Measurements from ENCODE around the gene CSF2. TPM values are rescaled to one million over a fixed set of nuclear protein-coding genes. Genes with fewer than 3 reads are reported as not detected.

Gene CSF2
- total RNA-seq, 1 experiment from 2014 or later: 0.30 TPM

GRCh38 chr5:132094393-132095076, 20.9 kb downstream of the CSF2 start:
- TF ChIP-seq CTCF (IDR thresholded peaks at IDR 0.05 in 2 of 3, conservative IDR thresholded peaks at IDR 0.05 in 1 of 3; ENCODE audit: borderline replicate concordance in 1 of 3, insufficient read depth in 1 of 3, low read depth in 2 of 3, low read length in 2 of 3): no peak
- peak; percentile 14; the same call in 1 of the 2 replicates for TF ChIP-seq FOSL1 (IDR thresholded peaks at IDR 0.05; ENCODE audit: low read depth)
- Histone ChIP-seq H3K4me3 (replicated peaks in 1 of 2; ENCODE audit: low read depth in 1 of 2, low read length in 2 of 2) (no peak overlapping the region), H3K9ac (ENCODE audit: low read length) (no peak overlapping the region), H2AFZ (ENCODE audit: low read depth, low read length, poor library complexity, severe bottlenecking) (no peak overlapping the region), H3K9me2 (ENCODE audit: insufficient read depth) (no peaks in the 10 kb centered on the region), H3K4me2 (ENCODE audit: low read length) (peak overlapping the region; percentile 49), H4K20me1 (ENCODE audit: insufficient read depth) (no peaks in the 10 kb centered on the region), H3K79me2 (ENCODE audit: insufficient read depth, low read length) (no peaks in the 10 kb centered on the region), H3K27ac (ENCODE audit: low read depth, low read length) (no peak overlapping the region), H3K36me3 (ENCODE audit: control insufficient read depth in 1 of 2, insufficient read depth in 2 of 2, low read length in 2 of 2) (no peaks in the 10 kb centered on the region), H3K27me3 (ENCODE audit: insufficient read depth, low read length) (no peaks in the 10 kb centered on the region), H3K9me3 (ENCODE audit: control insufficient read depth in 1 of 2, insufficient read depth in 1 of 2, low read depth in 1 of 2, low read length in 2 of 2) (no peaks in the 10 kb centered on the region), H3K4me1 (ENCODE audit: control insufficient read depth in 1 of 2, insufficient read depth in 2 of 2, low read length in 2 of 2) (peaks cover 7 to 29% of the 10 kb centered on the region in 2 experiments; a peak in 3 of 4 replicates)
- intact Hi-C loops (cut with micrococcal nuclease): no loop called here
- ChIA-PET POLR2A (no interaction called here), CTCF (no interaction called here), RAD21 (ENCODE audit: low non-redundant PET in 1 of 2, low total read pairs in 2 of 2, uncharacterized antibody in 2 of 2, unreplicated experiment in 2 of 2) (no interaction called here)
- peak; percentile 53 for ATAC-seq
- DNase-seq (ENCODE audit: low read depth, low spot score): no peak
- BruUV-seq (replicated peaks): no TSS peak

GRCh38 chr5:132095077-132095410, 21.5 kb downstream of the CSF2 start:
- no peak overlapping the region for H3K27ac ChIP-seq (ENCODE audit: low read depth, low read length)
- H3K9me2 ChIP-seq (ENCODE audit: insufficient read depth): no peaks in the 10 kb centered on the region
- H3K4me2 ChIP-seq (ENCODE audit: low read length): peak overlapping the region; percentile 49
- H3K79me2 ChIP-seq (ENCODE audit: insufficient read depth, low read length): no peaks in the 10 kb centered on the region
- BruUV-seq (replicated peaks): no TSS peak
- TF ChIP-seq EZH2phosphoT487 (IDR thresholded peaks at IDR 0.05; ENCODE audit: borderline replicate concordance) (no peak), MAX (IDR thresholded peaks at IDR 0.05) (no peak), SIN3A (IDR thresholded peaks at IDR 0.05; ENCODE audit: low read depth) (no peak), ELF1 (IDR thresholded peaks at IDR 0.05; ENCODE audit: borderline replicate concordance, low read depth) (no peak), EZH2 (IDR thresholded peaks at IDR 0.05) (no peak), EGR1 (IDR thresholded peaks at IDR 0.05; ENCODE audit: low read depth) (no peak), REST (IDR thresholded peaks at IDR 0.05; ENCODE audit: low read depth) (no peak)
- DNase-seq (ENCODE audit: low read depth, low spot score): no peak
- H3K9me3 ChIP-seq (ENCODE audit: control insufficient read depth in 1 of 2, insufficient read depth in 1 of 2, low read depth in 1 of 2, low read length in 2 of 2): no peaks in the 10 kb centered on the region
- intact Hi-C loops (cut with micrococcal nuclease): no loop called here
- H3K9ac ChIP-seq (ENCODE audit: low read length): no peak overlapping the region
- no peaks in the 10 kb centered on the region for H3K36me3 ChIP-seq (ENCODE audit: control insufficient read depth in 1 of 2, insufficient read depth in 2 of 2, low read length in 2 of 2)
- no peaks in the 10 kb centered on the region for H4K20me1 ChIP-seq (ENCODE audit: insufficient read depth)
- ChIA-PET CTCF (no interaction called here), POLR2A (no interaction called here), RAD21 (ENCODE audit: low non-redundant PET in 1 of 2, low total read pairs in 2 of 2, uncharacterized antibody in 2 of 2, unreplicated experiment in 2 of 2) (no interaction called here)
- H3K27me3 ChIP-seq (ENCODE audit: insufficient read depth, low read length): no peaks in the 10 kb centered on the region
- H3K4me3 ChIP-seq (replicated peaks in 1 of 2; ENCODE audit: low read depth in 1 of 2, low read length in 2 of 2): no peak overlapping the region
- H2AFZ ChIP-seq (ENCODE audit: low read depth, low read length, poor library complexity, severe bottlenecking): no peak overlapping the region
- peaks cover 3 to 25% of the 10 kb centered on the region in 2 experiments; a peak in 3 of 4 replicates for H3K4me1 ChIP-seq (ENCODE audit: control insufficient read depth in 1 of 2, insufficient read depth in 2 of 2, low read length in 2 of 2)
- 0 out of 2 replicates have a peak, but pooled peaks have one; percentile 4 for ATAC-seq

Data from HCT116 (cell line).